ENCODE data around the gene NARF. TPM values are rescaled to one million over a fixed set of nuclear protein-coding genes. Genes with fewer than 3 reads are reported as not detected.
A peak's percentile ranks its signal among the peaks of the same experiment; 100 is the strongest.

The NARF gene
- total RNA-seq, 1 donor from 2014 or later, result 69.2 TPM

GRCh38 chr17:82446124-82446523 lies 12.4 kb upstream of the NARF start:
- Histone ChIP-seq H3K27me3 (ENCODE audit: low read depth) (no peaks in the 10 kb centered on the region), H3K4me1 (peaks cover 34% of the 10 kb centered on the region), H3K27ac (replicated peaks) (no peak overlapping the region), H3K36me3 (peaks cover 25% of the 10 kb centered on the region), H3K4me3 (no peak overlapping the region), H3K9me3 (replicated peaks) (no peaks in the 10 kb centered on the region)
- no peak for TF ChIP-seq CTCF (IDR thresholded peaks at IDR 0.05; ENCODE audit: borderline replicate concordance)
- no peak for DNase-seq
- intact Hi-C loops (cut with micrococcal nuclease), result no loop called here

GRCh38 chr17:82446649-82447048 lies 11.9 kb upstream of the NARF start:
- Histone ChIP-seq H3K27me3 (ENCODE audit: low read depth) (no peaks in the 10 kb centered on the region), H3K9me3 (replicated peaks) (no peaks in the 10 kb centered on the region), H3K27ac (replicated peaks) (no peak overlapping the region), H3K36me3 (peaks cover 25% of the 10 kb centered on the region), H3K4me3 (no peak overlapping the region), H3K4me1 (peaks cover 40% of the 10 kb centered on the region)
- TF ChIP-seq CTCF (IDR thresholded peaks at IDR 0.05; ENCODE audit: borderline replicate concordance), result no peak
- intact Hi-C loops (cut with micrococcal nuclease), result no loop called here
- DNase-seq, result no peak

DNA sequence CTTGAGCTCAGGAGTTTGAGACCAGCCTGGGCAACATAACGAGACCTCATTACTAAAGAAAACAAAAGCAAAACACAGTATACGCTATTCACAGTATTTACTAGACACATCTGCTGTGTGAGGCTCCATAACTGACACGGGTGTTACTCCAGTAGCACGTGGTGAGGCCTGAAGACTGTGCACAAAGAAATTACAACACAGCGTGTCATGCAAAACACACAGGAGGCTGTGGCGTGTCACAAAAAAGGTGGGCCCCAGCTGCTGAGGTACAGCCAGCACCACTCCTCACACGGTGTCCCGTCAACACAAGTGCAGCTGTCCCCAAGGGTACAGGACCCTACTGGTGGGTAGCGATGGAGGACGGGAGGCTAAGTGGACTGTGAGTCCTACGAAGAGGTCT lies 10.7 kb upstream of the NARF start:
- TF ChIP-seq CTCF (IDR thresholded peaks at IDR 0.05; ENCODE audit: borderline replicate concordance), result no peak
- intact Hi-C loops (cut with micrococcal nuclease), result no loop called here
- no peak for DNase-seq
- no peaks in the 10 kb centered on the region for H3K9me3 ChIP-seq (replicated peaks)
- H3K4me1 ChIP-seq, result peaks cover 46% of the 10 kb centered on the region
- no peak overlapping the region for H3K27ac ChIP-seq (replicated peaks)
- H3K27me3 ChIP-seq (ENCODE audit: low read depth), result no peaks in the 10 kb centered on the region
- peaks cover 15% of the 10 kb centered on the region for H3K36me3 ChIP-seq
- no peak overlapping the region for H3K4me3 ChIP-seq

DNA sequence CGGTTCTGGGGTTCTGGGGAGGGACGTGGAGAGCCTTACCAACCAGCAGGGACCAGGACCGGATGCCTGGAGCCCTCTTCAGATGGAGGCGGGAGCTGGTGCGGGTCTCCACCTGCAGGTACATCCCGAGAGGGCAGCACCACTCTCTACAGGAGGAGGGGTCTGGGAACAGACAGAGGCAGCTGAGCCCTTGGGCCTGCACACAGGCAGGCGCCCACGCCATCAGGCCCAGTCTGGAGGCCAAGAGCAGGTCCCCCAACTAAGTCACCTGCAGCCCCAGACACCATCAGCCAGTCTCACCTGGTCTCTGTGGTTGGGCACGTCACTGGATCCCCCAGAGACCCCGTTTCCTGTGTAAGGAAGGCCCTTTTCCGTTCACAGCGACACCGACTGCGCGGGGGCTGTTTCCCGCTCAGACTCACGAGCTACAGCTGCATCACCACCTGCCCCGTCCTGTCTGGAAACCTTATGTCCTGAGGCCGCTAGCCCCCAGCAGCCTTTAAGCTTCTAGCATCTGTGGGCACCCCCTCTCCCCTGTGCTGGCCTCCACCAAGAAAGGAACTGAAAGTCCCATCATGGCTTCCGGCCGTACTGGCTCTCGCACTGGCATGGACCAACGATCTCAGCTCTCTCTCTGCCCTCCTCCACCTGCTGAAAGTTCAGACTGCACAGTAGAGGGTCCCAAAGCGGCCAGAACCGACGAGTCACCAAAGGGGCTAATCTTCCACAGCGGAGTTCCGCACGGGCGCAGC lies 9.2 kb upstream of the NARF start:
- no peak for DNase-seq
- Histone ChIP-seq H3K9me3 (replicated peaks) (no peaks in the 10 kb centered on the region), H3K27ac (replicated peaks) (peak overlapping the region; percentile 93), H3K4me3 (peak overlapping the region; percentile 87), H3K4me1 (peaks cover 46% of the 10 kb centered on the region), H3K27me3 (ENCODE audit: low read depth) (no peaks in the 10 kb centered on the region), H3K36me3 (peaks cover 8% of the 10 kb centered on the region)
- intact Hi-C loops (cut with micrococcal nuclease), result no loop called here
- TF ChIP-seq CTCF (IDR thresholded peaks at IDR 0.05; ENCODE audit: borderline replicate concordance), result no peak

GRCh38 chr17:82449883-82450356 lies 8.6 kb upstream of the NARF start:
- peaks cover 46% of the 10 kb centered on the region for H3K4me1 ChIP-seq
- peak overlapping the region; percentile 93 for H3K27ac ChIP-seq (replicated peaks)
- DNase-seq, result no peak
- H3K27me3 ChIP-seq (ENCODE audit: low read depth), result no peaks in the 10 kb centered on the region
- intact Hi-C loops (cut with micrococcal nuclease), result no loop called here
- peaks cover 4% of the 10 kb centered on the region for H3K36me3 ChIP-seq
- TF ChIP-seq CTCF (IDR thresholded peaks at IDR 0.05; ENCODE audit: borderline replicate concordance), result no peak
- no peaks in the 10 kb centered on the region for H3K9me3 ChIP-seq (replicated peaks)
- peak overlapping the region; percentile 87 for H3K4me3 ChIP-seq
